Measurements from ENCODE around the gene C4B. TPM values are rescaled to one million over a fixed set of nuclear protein-coding genes. Genes with fewer than 3 reads are reported as not detected.

The C4B gene
- total RNA-seq (2022; extraction: Qiagen RNA extraction; ENCODE audit: low read depth), result 0.34 to 1.5 TPM (median 0.57 TPM) in 5 replicates

GRCh38 chr6:32014547-32014946, at the start of gene C4B:
Gene C4B, plus strand, starts transcription at chr6:32014795. Its CDS starts 51 bp downstream, at chr6:32014846.

GRCh38 chr6:31971993-31972708, 42.4 kb upstream of the C4B start, which contains the start of gene DXO:
Gene DXO, minus strand, starts transcription at chr6:31972138. Its CDS starts 463 bp downstream, at chr6:31971675.

GRCh38 chr6:31981744-31982143, 32.9 kb upstream of the C4B start, which contains the start of gene C4A:
Gene C4A, plus strand, starts transcription at chr6:31982057. Its CDS starts 51 bp downstream, at chr6:31982108.

GRCh38 chr6:32037598-32038524, 23.3 kb downstream of the C4B start, which contains the start of gene CYP21A2:
Gene CYP21A2, plus strand, starts transcription at chr6:32038415. Its CDS starts 8 bp downstream, at chr6:32038423.

Other genes with a start within 250 kb of the C4B start
- gene VWA7, start 237.5 kb upstream of the C4B start, total RNA-seq (2022; extraction: Qiagen RNA extraction; ENCODE audit: low read depth), result 1.2 to 2.0 TPM (median 1.7 TPM) in 5 replicates
- gene VARS1, start 219.0 kb upstream of the C4B start, total RNA-seq (2022; extraction: Qiagen RNA extraction; ENCODE audit: low read depth), result 50.9 to 59.8 TPM (median 55.8 TPM) in 5 replicates
- gene LSM2, start 207.8 kb upstream of the C4B start, total RNA-seq (2022; extraction: Qiagen RNA extraction; ENCODE audit: low read depth), result 54.4 to 77.8 TPM (median 60.7 TPM) in 5 replicates
- gene HSPA1L, start 199.5 kb upstream of the C4B start, total RNA-seq (2022; extraction: Qiagen RNA extraction; ENCODE audit: low read depth), result 1.2 to 1.5 TPM (median 1.2 TPM) in 5 replicates
- gene HSPA1A, start 199.3 kb upstream of the C4B start, total RNA-seq (2022; extraction: Qiagen RNA extraction; ENCODE audit: low read depth), result 157 to 340 TPM (median 232 TPM) in 5 replicates
- 120 to 260 TPM (median 177 TPM) in 5 replicates for gene HSPA1B, start 187.1 kb upstream of the C4B start, total RNA-seq (2022; extraction: Qiagen RNA extraction; ENCODE audit: low read depth)
- 21.7 to 35.4 TPM (median 28.7 TPM) in 5 replicates for gene NEU1, start 152.0 kb upstream of the C4B start, total RNA-seq (2022; extraction: Qiagen RNA extraction; ENCODE audit: low read depth)
- gene SLC44A4, start 135.8 kb upstream of the C4B start, total RNA-seq (2022; extraction: Qiagen RNA extraction; ENCODE audit: low read depth), result 0.07 to 0.30 TPM in 2 of 5 replicates, not detected in the others
- gene EHMT2, start 117.1 kb upstream of the C4B start, total RNA-seq (2022; extraction: Qiagen RNA extraction; ENCODE audit: low read depth), result 22.5 to 32.0 TPM (median 30.5 TPM) in 5 replicates
- gene ZBTB12, start 112.7 kb upstream of the C4B start, total RNA-seq (2022; extraction: Qiagen RNA extraction; ENCODE audit: low read depth), result 3.1 to 4.9 TPM (median 4.2 TPM) in 5 replicates
- gene C2, start 87.1 kb upstream of the C4B start, total RNA-seq (2022; extraction: Qiagen RNA extraction; ENCODE audit: low read depth), result 0.15 to 0.45 TPM (median 0.35 TPM) in 5 replicates
- gene CFB, start 68.7 kb upstream of the C4B start, total RNA-seq (2022; extraction: Qiagen RNA extraction; ENCODE audit: low read depth), result 2.0 to 3.3 TPM (median 2.9 TPM) in 5 replicates
- gene NELFE, start 55.8 kb upstream of the C4B start, total RNA-seq (2022; extraction: Qiagen RNA extraction; ENCODE audit: low read depth), result 75.3 to 97.3 TPM (median 88.3 TPM) in 5 replicates
- 19.8 to 25.9 TPM (median 24.7 TPM) in 5 replicates for gene SKIC2, start 55.6 kb upstream of the C4B start, total RNA-seq (2022; extraction: Qiagen RNA extraction; ENCODE audit: low read depth)
- gene DXO, start 42.7 kb upstream of the C4B start, total RNA-seq (2022; extraction: Qiagen RNA extraction; ENCODE audit: low read depth), result 11.0 to 14.3 TPM (median 11.9 TPM) in 5 replicates
- 0.50 to 1.7 TPM (median 0.99 TPM) in 5 replicates for gene C4A, start 32.7 kb upstream of the C4B start, total RNA-seq (2022; extraction: Qiagen RNA extraction; ENCODE audit: low read depth)
- not detected in 5 replicates for gene CYP21A2, start 23.6 kb downstream of the C4B start, total RNA-seq (2022; extraction: Qiagen RNA extraction; ENCODE audit: low read depth)
- gene TNXB, start 94.5 kb downstream of the C4B start, total RNA-seq (2022; extraction: Qiagen RNA extraction; ENCODE audit: low read depth), result 0.54 to 0.95 TPM (median 0.63 TPM) in 5 replicates
- gene ATF6B, start 113.5 kb downstream of the C4B start, total RNA-seq (2022; extraction: Qiagen RNA extraction; ENCODE audit: low read depth), result 24.9 to 35.5 TPM (median 34.2 TPM) in 5 replicates
- 7.4 to 7.9 TPM (median 7.7 TPM) in 5 replicates for gene FKBPL, start 115.5 kb downstream of the C4B start, total RNA-seq (2022; extraction: Qiagen RNA extraction; ENCODE audit: low read depth)
- gene PRRT1, start 137.1 kb downstream of the C4B start, total RNA-seq (2022; extraction: Qiagen RNA extraction; ENCODE audit: low read depth), result 0.59 to 0.97 TPM (median 0.74 TPM) in 5 replicates
- 7.0 to 9.9 TPM (median 8.1 TPM) in 5 replicates for gene PPT2, start 139.3 kb downstream of the C4B start, total RNA-seq (2022; extraction: Qiagen RNA extraction; ENCODE audit: low read depth)
- 0.95 to 2.5 TPM (median 2.2 TPM) in 5 replicates for gene EGFL8, start 149.8 kb downstream of the C4B start, total RNA-seq (2022; extraction: Qiagen RNA extraction; ENCODE audit: low read depth)
- 31.2 to 41.0 TPM (median 38.4 TPM) in 5 replicates for gene AGPAT1, start 161.3 kb downstream of the C4B start, total RNA-seq (2022; extraction: Qiagen RNA extraction; ENCODE audit: low read depth)
- gene RNF5, start 163.6 kb downstream of the C4B start, total RNA-seq (2022; extraction: Qiagen RNA extraction; ENCODE audit: low read depth), result 33.1 to 49.3 TPM (median 47.7 TPM) in 5 replicates
- gene AGER, start 169.5 kb downstream of the C4B start, total RNA-seq (2022; extraction: Qiagen RNA extraction; ENCODE audit: low read depth), result 1.4 to 1.9 TPM (median 1.7 TPM) in 5 replicates
- gene PBX2, start 175.4 kb downstream of the C4B start, total RNA-seq (2022; extraction: Qiagen RNA extraction; ENCODE audit: low read depth), result 13.3 to 19.7 TPM (median 17.1 TPM) in 5 replicates
- 0.26 to 0.58 TPM (median 0.38 TPM) in 5 replicates for gene GPSM3, start 177.8 kb downstream of the C4B start, total RNA-seq (2022; extraction: Qiagen RNA extraction; ENCODE audit: low read depth)
- 0.22 to 0.73 TPM (median 0.46 TPM) in 5 replicates for gene NOTCH4, start 209.3 kb downstream of the C4B start, total RNA-seq (2022; extraction: Qiagen RNA extraction; ENCODE audit: low read depth)